ENCODE data around the gene TNFAIP8L3.

DNA sequence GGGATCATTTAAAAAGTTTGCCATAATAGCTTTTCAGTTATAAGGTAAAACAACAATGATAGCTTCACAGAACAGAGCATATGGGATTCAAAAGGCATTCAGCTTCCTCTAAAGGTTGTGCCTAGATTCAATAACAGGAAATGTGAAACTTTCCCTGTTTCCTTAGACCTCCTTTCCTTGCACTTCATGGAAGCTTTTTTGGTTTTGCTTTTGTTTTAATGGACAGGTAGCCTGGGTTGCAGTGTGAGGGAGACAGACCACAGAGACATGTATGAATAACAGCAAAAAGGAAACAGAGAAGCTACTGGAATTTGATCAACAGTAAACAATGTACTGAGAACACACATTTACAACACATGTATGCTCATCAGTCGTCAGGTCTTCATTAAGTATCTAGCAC is 2.3 kb upstream of the TNFAIP8L3 start:
- TF ChIP-seq ZFP3 (CRISPR knock-in tag; IDR thresholded peaks at IDR 0.05) (no peak), ZFP30 (CRISPR knock-in tag; IDR thresholded peaks at IDR 0.05) (no peak), ZNF70 (CRISPR knock-in tag; IDR thresholded peaks at IDR 0.05) (no peak), ZC3H10 (CRISPR knock-in tag; IDR thresholded peaks at IDR 0.05) (no peak), GLIS3 (CRISPR knock-in tag; IDR thresholded peaks at IDR 0.05) (no peak), TCF4 (CRISPR knock-in tag; IDR thresholded peaks at IDR 0.05; ENCODE audit: borderline replicate concordance) (no peak), ISL1 (CRISPR knock-in tag; IDR thresholded peaks at IDR 0.05) (no peak), RARB (CRISPR knock-in tag; IDR thresholded peaks at IDR 0.05) (no peak), ESRRG (CRISPR knock-in tag; IDR thresholded peaks at IDR 0.05) (no peak), ARNTL (CRISPR knock-in tag; IDR thresholded peaks at IDR 0.05; ENCODE audit: borderline replicate concordance, low read depth) (no peak)
- TF ChIP-seq, protein P1, sequence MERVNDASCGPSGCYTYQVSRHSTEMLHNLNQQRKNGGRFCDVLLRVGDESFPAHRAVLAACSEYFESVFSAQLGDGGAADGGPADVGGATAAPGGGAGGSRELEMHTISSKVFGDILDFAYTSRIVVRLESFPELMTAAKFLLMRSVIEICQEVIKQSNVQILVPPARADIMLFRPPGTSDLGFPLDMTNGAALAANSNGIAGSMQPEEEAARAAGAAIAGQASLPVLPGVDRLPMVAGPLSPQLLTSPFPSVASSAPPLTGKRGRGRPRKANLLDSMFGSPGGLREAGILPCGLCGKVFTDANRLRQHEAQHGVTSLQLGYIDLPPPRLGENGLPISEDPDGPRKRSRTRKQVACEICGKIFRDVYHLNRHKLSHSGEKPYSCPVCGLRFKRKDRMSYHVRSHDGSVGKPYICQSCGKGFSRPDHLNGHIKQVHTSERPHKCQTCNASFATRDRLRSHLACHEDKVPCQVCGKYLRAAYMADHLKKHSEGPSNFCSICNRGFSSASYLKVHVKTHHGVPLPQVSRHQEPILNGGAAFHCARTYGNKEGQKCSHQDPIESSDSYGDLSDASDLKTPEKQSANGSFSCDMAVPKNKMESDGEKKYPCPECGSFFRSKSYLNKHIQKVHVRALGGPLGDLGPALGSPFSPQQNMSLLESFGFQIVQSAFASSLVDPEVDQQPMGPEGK (CRISPR knock-in tag; IDR thresholded peaks at IDR 0.05; ENCODE audit: borderline replicate concordance): no peak
- TF ChIP-seq, protein P2, sequence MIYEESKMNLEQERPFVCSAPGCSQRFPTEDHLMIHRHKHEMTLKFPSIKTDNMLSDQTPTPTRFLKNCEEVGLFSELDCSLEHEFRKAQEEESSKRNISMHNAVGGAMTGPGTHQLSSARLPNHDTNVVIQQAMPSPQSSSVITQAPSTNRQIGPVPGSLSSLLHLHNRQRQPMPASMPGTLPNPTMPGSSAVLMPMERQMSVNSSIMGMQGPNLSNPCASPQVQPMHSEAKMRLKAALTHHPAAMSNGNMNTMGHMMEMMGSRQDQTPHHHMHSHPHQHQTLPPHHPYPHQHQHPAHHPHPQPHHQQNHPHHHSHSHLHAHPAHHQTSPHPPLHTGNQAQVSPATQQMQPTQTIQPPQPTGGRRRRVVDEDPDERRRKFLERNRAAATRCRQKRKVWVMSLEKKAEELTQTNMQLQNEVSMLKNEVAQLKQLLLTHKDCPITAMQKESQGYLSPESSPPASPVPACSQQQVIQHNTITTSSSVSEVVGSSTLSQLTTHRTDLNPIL (CRISPR knock-in tag; IDR thresholded peaks at IDR 0.05; ENCODE audit: low read depth): no peak
- TF ChIP-seq, protein P3, sequence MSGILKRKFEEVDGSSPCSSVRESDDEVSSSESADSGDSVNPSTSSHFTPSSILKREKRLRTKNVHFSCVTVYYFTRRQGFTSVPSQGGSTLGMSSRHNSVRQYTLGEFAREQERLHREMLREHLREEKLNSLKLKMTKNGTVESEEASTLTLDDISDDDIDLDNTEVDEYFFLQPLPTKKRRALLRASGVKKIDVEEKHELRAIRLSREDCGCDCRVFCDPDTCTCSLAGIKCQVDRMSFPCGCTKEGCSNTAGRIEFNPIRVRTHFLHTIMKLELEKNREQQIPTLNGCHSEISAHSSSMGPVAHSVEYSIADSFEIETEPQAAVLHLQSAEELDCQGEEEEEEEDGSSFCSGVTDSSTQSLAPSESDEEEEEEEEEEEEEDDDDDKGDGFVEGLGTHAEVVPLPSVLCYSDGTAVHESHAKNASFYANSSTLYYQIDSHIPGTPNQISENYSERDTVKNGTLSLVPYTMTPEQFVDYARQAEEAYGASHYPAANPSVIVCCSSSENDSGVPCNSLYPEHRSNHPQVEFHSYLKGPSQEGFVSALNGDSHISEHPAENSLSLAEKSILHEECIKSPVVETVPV (CRISPR knock-in tag; IDR thresholded peaks at IDR 0.05): no peak
- TF ChIP-seq, protein P4, sequence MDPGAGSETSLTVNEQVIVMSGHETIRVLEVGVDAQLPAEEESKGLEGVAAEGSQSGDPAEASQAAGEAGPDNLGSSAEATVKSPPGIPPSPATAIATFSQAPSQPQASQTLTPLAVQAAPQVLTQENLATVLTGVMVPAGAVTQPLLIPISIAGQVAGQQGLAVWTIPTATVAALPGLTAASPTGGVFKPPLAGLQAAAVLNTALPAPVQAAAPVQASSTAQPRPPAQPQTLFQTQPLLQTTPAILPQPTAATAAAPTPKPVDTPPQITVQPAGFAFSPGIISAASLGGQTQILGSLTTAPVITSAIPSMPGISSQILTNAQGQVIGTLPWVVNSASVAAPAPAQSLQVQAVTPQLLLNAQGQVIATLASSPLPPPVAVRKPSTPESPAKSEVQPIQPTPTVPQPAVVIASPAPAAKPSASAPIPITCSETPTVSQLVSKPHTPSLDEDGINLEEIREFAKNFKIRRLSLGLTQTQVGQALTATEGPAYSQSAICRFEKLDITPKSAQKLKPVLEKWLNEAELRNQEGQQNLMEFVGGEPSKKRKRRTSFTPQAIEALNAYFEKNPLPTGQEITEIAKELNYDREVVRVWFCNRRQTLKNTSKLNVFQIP (CRISPR knock-in tag; IDR thresholded peaks at IDR 0.05; ENCODE audit: borderline replicate concordance, low read depth): no peak

Data from SK-N-SH treated with all-trans-retinoic acid at 6 μM for 48 hours (cell line).